K562 (cell line): Measurements from ENCODE around the gene MBOAT2. TPM values are rescaled to one million over a fixed set of nuclear protein-coding genes. Genes with fewer than 3 reads are reported as not detected.

Experiments
- ATAC-seq: fragments of 200-7000 bp; cut with Tn5 transposase; 3 replicates; pipeline ENCODE4 v1.9.1; 2020; ENCODE audit warnings: moderate library complexity
- BruUV-seq: library from RNA; stranded (reverse); fragments of 400-500 nt; replicated peaks from 2 replicates; lab custom pipeline; 2021; lab: Mats Ljungman, UMichigan
- CTCF ChIA-PET: fragments of 300-600 bp; formaldehyde crosslinking; extraction: SDS; loops from one replicate; lab custom pipeline; 2021; ENCODE audit warnings: low intra/inter-chr PET ratio; lab: Yijun Ruan, JAX
- POLR2A ChIA-PET: fragments of 300-600, 350-650 bp; sonication (Branson Sonifier 250); formaldehyde crosslinking; extraction: SDS; loops from one replicate; lab custom pipeline; 2021; ENCODE audit warnings: antibody characterized with exemption, inconsistent platforms; lab: Yijun Ruan, JAX
- DNase-seq, 4 experiments: peaks; one replicate each; pipeline versions ENCODE4 v3.0.0 to v3.0.0-alpha.2; 2011 to 2018; ENCODE audit warnings: low spot score in 3 of 4, mixed read lengths in 3 of 4; ENCODE audit errors: extremely low read depth in 1 of 4
- FAIRE-seq: peaks from 2 replicates; lab custom pipeline; 2011; peaks lifted over from hg19 to GRCh38; lab: Jason Lieb, UNC
- H2AFZ ChIP-seq: 2 replicates; pipeline ENCODE4 v1.6.0; 2011; ENCODE audit warnings: low read depth, low read length, control low read depth, inconsistent platforms
- H3K27ac ChIP-seq: fragments of 200-600 bp; 3 replicates; pipeline ENCODE4 v1.8.0; 2011; ENCODE audit warnings: low read depth, mild to moderate bottlenecking, control low read depth, inconsistent platforms, low read length, moderate library complexity, mixed read lengths; ENCODE audit errors: extremely low read depth
- H3K27me3 ChIP-seq, 2 experiments: fragments of 300-600 bp in 1 of 2; 2 replicates in 1 of 2; 3 replicates in 1 of 2; pipeline versions ENCODE4 v1.6.0 to v1.8.0; 2011; ENCODE audit warnings: inconsistent platforms in 2 of 2, low read length in 2 of 2, mild to moderate bottlenecking in 1 of 2, mixed read lengths in 1 of 2, moderate library complexity in 1 of 2; ENCODE audit not compliant: control insufficient read depth in 2 of 2, insufficient read depth in 2 of 2
- H3K36me3 ChIP-seq: fragments of 300-600 bp; 3 replicates; pipeline ENCODE4 v1.8.0; 2011; ENCODE audit warnings: mild to moderate bottlenecking, low read length, inconsistent platforms; ENCODE audit not compliant: control insufficient read depth, insufficient read depth
- H3K4me1 ChIP-seq, 2 experiments: fragments of 200-600 bp in 1 of 2; replicated peaks in 1 of 2; 2 replicates in 1 of 2; 3 replicates in 1 of 2; pipeline versions ENCODE4 v1.5.1 to v1.8.0; 2011; ENCODE audit warnings: inconsistent platforms in 2 of 2, low read length in 2 of 2, mild to moderate bottlenecking in 1 of 2, mixed read lengths in 1 of 2, moderate library complexity in 1 of 2; ENCODE audit not compliant: control insufficient read depth in 2 of 2, insufficient read depth in 2 of 2
- H3K4me2 ChIP-seq: 2 replicates; pipeline ENCODE4 v1.6.1; 2011; ENCODE audit warnings: low read length, control low read depth, inconsistent platforms, mixed read lengths; ENCODE audit not compliant: insufficient read depth
- H3K4me3 ChIP-seq: fragments of 200-600 bp; sonication (generic), shearing (Covaris generic); 2 replicates; pipeline ENCODE4 v1.5.1; 2016; ENCODE audit warnings: control low read depth, inconsistent platforms
- H3K79me2 ChIP-seq: fragments of 200-600 bp; 3 replicates; pipeline ENCODE4 v1.8.0; 2011; ENCODE audit warnings: low read length, inconsistent platforms; ENCODE audit not compliant: control insufficient read depth, insufficient read depth
- H3K9ac ChIP-seq, 2 experiments: 2 replicates each; pipeline versions ENCODE4 v1.6.0 to v1.6.1; 2011; ENCODE audit warnings: low read depth in 2 of 2, low read length in 2 of 2, control low read depth in 1 of 2, inconsistent platforms in 1 of 2, mild to moderate bottlenecking in 1 of 2, mixed read lengths in 1 of 2; ENCODE audit not compliant: insufficient read depth in 1 of 2
- H3K9me1 ChIP-seq: one replicate; pipeline ENCODE4 v1.6.0; 2011; ENCODE audit warnings: inconsistent platforms, mild to moderate bottlenecking, low read length, moderate library complexity; ENCODE audit not compliant: control insufficient read depth, insufficient read depth
- H3K9me3 ChIP-seq: replicated peaks from 2 replicates; pipeline ENCODE4 v1.5.1; 2011; ENCODE audit warnings: low read depth, low read length, inconsistent platforms; ENCODE audit not compliant: control insufficient read depth, insufficient read depth
- H4K20me1 ChIP-seq: replicated peaks from 2 replicates; pipeline ENCODE4 v1.6.1; 2011; ENCODE audit warnings: low read length, inconsistent platforms, mixed read lengths; ENCODE audit not compliant: control insufficient read depth, insufficient read depth
- E4F1 ChIP-seq: fragments of 250-450 bp; sonication (Bioruptor Pico); IDR thresholded peaks from 2 replicates; pipeline ENCODE4 v1.5.0; 2021; ENCODE audit warnings: mild to moderate bottlenecking, borderline replicate concordance
- EWSR1 ChIP-seq: fragments of 450-650 bp; IDR thresholded peaks from 2 replicates; pipeline ENCODE4 v1.6.1; 2018; ENCODE audit warnings: borderline replicate concordance, mild to moderate bottlenecking, low read depth, moderate library complexity; ENCODE audit not compliant: partially characterized antibody
- FOS ChIP-seq: IDR thresholded peaks from 3 replicates; pipeline ENCODE4 v1.6.1; 2011; ENCODE audit not compliant: insufficient read length; ENCODE audit errors: extremely low read depth
- HEY1 ChIP-seq: fragments of 250-450 bp; sonication (Bioruptor Pico); IDR thresholded peaks from 2 replicates; pipeline ENCODE4 v1.5.0; 2020; ENCODE audit warnings: mild to moderate bottlenecking, moderate library complexity, borderline replicate concordance
- L3MBTL2 ChIP-seq: fragments of 450-650 bp; IDR thresholded peaks from 2 replicates; pipeline ENCODE4 v1.6.1; 2016; ENCODE audit warnings: mild to moderate bottlenecking, moderate library complexity
- PRDM10 ChIP-seq: fragments of 450-650 bp; IDR thresholded peaks from 2 replicates; pipeline ENCODE4 v1.6.1; 2018; ENCODE audit not compliant: partially characterized antibody
- RFX7 ChIP-seq: fragments of 250-450 bp; sonication (Bioruptor Pico); IDR thresholded peaks from 2 replicates; pipeline ENCODE4 v1.5.1; 2021; ENCODE audit warnings: mild to moderate bottlenecking
- TCF7L2 ChIP-seq: fragments of 150-350 bp; IDR thresholded peaks from 2 replicates; pipeline ENCODE4 v1.6.1; 2016; ENCODE audit warnings: low read depth, mild to moderate bottlenecking, low read length, moderate library complexity
- YY1 ChIP-seq, 3 experiments: IDR thresholded peaks; 2 replicates each; pipeline ENCODE4 v1.6.1; 2011; ENCODE audit warnings: low read length in 2 of 3, mild to moderate bottlenecking in 2 of 3, moderate library complexity in 2 of 3, borderline replicate concordance in 1 of 3, control low read depth in 1 of 3, low read depth in 1 of 3; ENCODE audit not compliant: insufficient read depth in 3 of 3, insufficient replicate concordance in 2 of 3, control insufficient read depth in 1 of 3, insufficient read length in 1 of 3; ENCODE audit errors: extremely low read depth in 1 of 3
- ZNF316 ChIP-seq: fragments of 450-650 bp; IDR thresholded peaks from 2 replicates; pipeline ENCODE4 v1.6.1; 2016
- ZNF717 ChIP-seq: fragments of 250-450 bp; sonication (Bioruptor Pico); IDR thresholded peaks from 2 replicates; pipeline ENCODE4 v1.5.0; 2021
- ZSCAN29 ChIP-seq: fragments of 450-650 bp; IDR thresholded peaks from 2 replicates; pipeline ENCODE4 v1.6.1; 2017
- WGBS: fragments of 100-300 bp; shearing (Covaris generic); methylation state at CpG from one replicate; pipeline ENCODE4 v1.1.6; 2016; ENCODE audit warnings: low coverage, mixed read lengths; ENCODE audit not compliant: insufficient coverage; ENCODE audit errors: missing lambda C conversion rate; 5-methylcytosine and 5-hydroxymethylcytosine counted together
- in situ Hi-C: fragments of 300-500 bp; cut with MboI; formaldehyde crosslinking; loops from 4 replicates; pipeline ENCODE4 v1.15.0; 2018; ENCODE audit warnings: inconsistent platforms, mixed read lengths
- intact Hi-C: fragments of 100-400 bp; cut with micrococcal nuclease; formaldehyde crosslinking; loops from 2 replicates; pipeline ENCODE4 v1.14.2; 2022
- polyA plus RNA-seq, 8 experiments: library from polyadenylated mRNA; depleted of rRNA in 4 of 8; stranded (reverse) in 5 of 8; unstranded in 3 of 8; fragments of >200 nt; fragmentation: Nextera tagmentation in 2 of 8; fragmentation: Illumina TruSeq in 1 of 8; extraction: Ambion mirVana in 2 of 8; extraction: Trizol in 1 of 8; gene quantifications; 2 replicates each; pipeline versions ENCODE4 v1.2.1 to v1.2.3, GENCODE V29; 2011 to 2014; ENCODE audit warnings: inconsistent platforms in 1 of 8, missing spikeins in 1 of 8
- total RNA-seq, 7 experiments: library from RNA; depleted of rRNA in 6 of 7; stranded (reverse); fragments of >200 nt in 6 of 7; fragmentation: Illumina TruSeq in 2 of 7; extraction: Trizol in 2 of 7; gene quantifications; 2 replicates each; pipeline versions ENCODE4 v1.2.1 to v1.2.3, GENCODE V29; 2011 to 2021; ENCODE audit warnings: low replicate concordance in 1 of 7
- TF ChIP-seq, protein P1 (sequence below): fragments of 450-650 bp; IDR thresholded peaks from 2 replicates; pipeline ENCODE4 v1.6.1; 2016; ENCODE audit warnings: low read depth, mild to moderate bottlenecking, moderate library complexity
- TF ChIP-seq, protein P2 (sequence below): fragments of 450-650 bp; formaldehyde crosslinking; IDR thresholded peaks from 2 replicates; pipeline ENCODE4 v1.4.0; 2020; ENCODE audit warnings: mild to moderate bottlenecking, mixed read lengths

MBOAT2 gene
- total and polyA plus RNA-seq, 9 of the 15 experiments (the other 6 are each of a cell fraction or from before 2014, with no cell fraction given), result 8.4 to 122 (median 27.6) TPM

DNA sequence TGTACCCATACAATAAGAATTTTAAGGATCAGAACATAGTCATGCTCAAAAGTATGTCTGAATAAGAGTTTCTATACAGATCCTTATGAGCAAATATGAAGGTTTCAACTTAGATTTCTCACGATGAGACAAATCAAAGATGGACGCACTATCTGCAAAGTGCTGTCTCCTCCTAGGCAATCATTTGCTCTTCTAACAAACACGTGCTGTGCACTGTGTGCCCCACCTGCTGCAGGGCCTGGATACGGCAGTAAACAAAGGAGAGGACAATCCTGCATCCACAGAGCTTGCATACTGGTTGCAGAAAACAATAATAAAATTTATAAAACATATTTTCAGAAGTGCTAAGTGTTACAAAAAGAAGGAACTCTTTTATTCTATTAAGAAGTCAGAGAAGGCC is 126.2 kb downstream of the MBOAT2 start:
- no peaks in the 10 kb centered on the region for H3K79me2 ChIP-seq
- ATAC-seq (no peak), DNase-seq (no peak)
- H2AFZ ChIP-seq, result no peak overlapping the region
- no peaks in the 10 kb centered on the region for H4K20me1 ChIP-seq
- POLR2A ChIA-PET, result interaction anchor here (0.6 to 1.3 kb wide), 2 partner anchors 8 to 12 kb away, joined by 3 to 5 read pairs; no protein-coding TSS in a partner anchor
- no peaks in the 10 kb centered on the region for H3K27me3 ChIP-seq
- BruUV-seq, result no TSS peak
- TF ChIP-seq, protein P1, sequence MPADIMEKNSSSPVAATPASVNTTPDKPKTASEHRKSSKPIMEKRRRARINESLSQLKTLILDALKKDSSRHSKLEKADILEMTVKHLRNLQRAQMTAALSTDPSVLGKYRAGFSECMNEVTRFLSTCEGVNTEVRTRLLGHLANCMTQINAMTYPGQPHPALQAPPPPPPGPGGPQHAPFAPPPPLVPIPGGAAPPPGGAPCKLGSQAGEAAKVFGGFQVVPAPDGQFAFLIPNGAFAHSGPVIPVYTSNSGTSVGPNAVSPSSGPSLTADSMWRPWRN, result no peak
- no peak for TF ChIP-seq FOS
- no peak for TF ChIP-seq HEY1
- TF ChIP-seq, protein P2, sequence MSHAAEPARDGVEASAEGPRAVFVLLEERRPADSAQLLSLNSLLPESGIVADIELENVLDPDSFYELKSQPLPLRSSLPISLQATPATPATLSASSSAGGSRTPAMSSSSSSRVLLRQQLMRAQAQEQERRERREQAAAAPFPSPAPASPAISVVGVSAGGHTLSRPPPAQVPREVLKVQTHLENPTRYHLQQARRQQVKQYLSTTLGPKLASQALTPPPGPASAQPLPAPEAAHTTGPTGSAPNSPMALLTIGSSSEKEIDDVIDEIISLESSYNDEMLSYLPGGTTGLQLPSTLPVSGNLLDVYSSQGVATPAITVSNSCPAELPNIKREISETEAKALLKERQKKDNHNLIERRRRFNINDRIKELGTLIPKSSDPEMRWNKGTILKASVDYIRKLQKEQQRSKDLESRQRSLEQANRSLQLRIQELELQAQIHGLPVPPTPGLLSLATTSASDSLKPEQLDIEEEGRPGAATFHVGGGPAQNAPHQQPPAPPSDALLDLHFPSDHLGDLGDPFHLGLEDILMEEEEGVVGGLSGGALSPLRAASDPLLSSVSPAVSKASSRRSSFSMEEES (CRISPR knock-in tag), result no peak
- no peak for TF ChIP-seq ZNF717 (CRISPR knock-in tag)
- no peak for TF ChIP-seq ZNF316
- no peak for TF ChIP-seq ZSCAN29
- TF ChIP-seq RFX7, result no peak
- no peak for TF ChIP-seq EWSR1
- TF ChIP-seq L3MBTL2, result no peak
- TF ChIP-seq E4F1 (CRISPR knock-in tag), result no peak
- TF ChIP-seq TCF7L2, result no peak
- TF ChIP-seq YY1 (IDR thresholded peaks at IDR 0.05; ENCODE audit: borderline replicate concordance in 1 of 3, control insufficient read depth in 1 of 3, extremely low read depth in 1 of 3, insufficient read depth in 3 of 3, insufficient read length in 1 of 3, insufficient replicate concordance in 2 of 3, low read depth in 1 of 3, low read length in 2 of 3), result no peak
- TF ChIP-seq PRDM10, result no peak
- TF ChIP-seq, all 486 proteins: peak for 0
- no peak for FAIRE-seq
- in situ Hi-C loops (no loop called here), intact Hi-C loops (no loop called here)
- Histone ChIP-seq H3K9me3 (no peaks in the 10 kb centered on the region), H3K36me3 (peaks cover 85% of the 10 kb centered on the region), H3K9me1 (no peaks in the 10 kb centered on the region), H3K4me1 (peaks cover 0 to 2% of the 10 kb centered on the region in 2 experiments; a peak in 1 of 5 replicates), H3K4me3 (no peak overlapping the region), H3K9ac (no peak overlapping the region), H3K27ac (no peak overlapping the region), H3K4me2 (no peak overlapping the region)
- WGBS, result 80% methylated on average over 4 of the region's 4 CpGs
- CTCF ChIA-PET, result no interaction called here
